Stomach (tissue), 4 donors: ENCODE results near the gene PSORS1C2.

Source experiments
- CTCF ChIP-seq, 7 experiments: fragments of 450-650 bp in 4 of 7; fragments of 200-600 bp in 3 of 7; sonication (generic) in 3 of 7; IDR thresholded peaks; one replicate each; pipeline ENCODE4 v1.5.1; 2016 to 2019; ENCODE audit warnings: antibody characterized with exemption in 7 of 7, control low read depth in 2 of 7, mild to moderate bottlenecking in 1 of 7
- EP300 ChIP-seq: sonication (generic); formaldehyde crosslinking; IDR thresholded peaks from one replicate; pipeline ENCODE4 v1.6.1; 2017; ENCODE audit warnings: antibody characterized with exemption
- POLR2A ChIP-seq, 4 donors: fragments of 450-650 bp; IDR thresholded peaks; one replicate each; pipeline ENCODE4 v1.6.1; 2016; ENCODE audit warnings: antibody characterized with exemption in 4 of 4, control low read depth in 2 of 4, mild to moderate bottlenecking in 1 of 4, moderate library complexity in 1 of 4

DNA sequence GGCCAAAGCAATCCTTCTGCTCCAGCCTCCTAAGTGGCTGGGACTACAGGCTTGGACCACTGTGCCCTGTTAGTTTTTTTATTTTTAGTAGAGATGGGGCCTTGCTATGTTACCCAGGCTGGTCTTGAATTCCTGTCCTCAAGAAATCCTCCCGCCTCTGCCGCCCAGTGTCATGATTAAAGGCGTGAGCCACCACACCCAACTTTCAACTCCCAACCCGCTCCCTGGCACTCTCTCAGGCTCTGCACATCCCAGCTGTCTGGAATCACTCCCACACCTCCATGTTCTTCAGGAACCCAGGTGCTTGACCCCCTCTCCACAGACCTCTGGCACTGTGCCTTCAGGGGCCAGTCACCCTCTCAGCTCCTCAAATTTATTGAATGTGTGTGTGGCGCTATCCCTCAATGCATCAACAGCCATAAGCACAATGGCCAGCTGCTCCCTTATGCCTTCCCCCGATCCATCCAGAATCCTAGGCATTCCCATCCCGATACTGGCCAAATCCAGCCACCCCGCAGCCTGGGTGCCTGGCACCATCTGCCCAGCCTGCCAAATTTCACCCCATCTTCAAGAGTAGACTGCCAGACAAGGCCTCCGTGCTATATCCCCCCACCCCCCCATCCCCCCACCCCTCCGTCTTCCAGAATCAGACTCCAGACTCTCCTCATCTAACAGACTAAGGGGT, 32.3 kb upstream of the PSORS1C2 start:
- TF ChIP-seq CTCF (IDR thresholded peaks at IDR 0.05) = no peak
- no peak for TF ChIP-seq POLR2A (IDR thresholded peaks at IDR 0.05)
- TF ChIP-seq EP300 = no peak
